Left kidney (tissue), 2 donors: ENCODE measurements around the gene GRID1. TPM values are rescaled to one million over a fixed set of nuclear protein-coding genes. Genes with fewer than 3 reads are reported as not detected.
"Not testable (repeated sequence)": the region's sequence is repeated elsewhere in the genome, so short reads cannot be mapped to it uniquely, and the experiment has no call there.

Source experiments
- DNase-seq: peaks from one replicate; pipeline ENCODE4 v3.0.0-alpha.2; 2013
- polyA plus RNA-seq: library from polyadenylated mRNA; unstranded; fragments of 120-200 nt; gene quantifications from one replicate; pipeline ENCODE4 v1.2.1, GENCODE V29; 2013; ENCODE audit not compliant: insufficient read length

Gene GRID1
- polyA plus RNA-seq, 1 donor: 1.1 TPM

GRCh38 chr10:86391986-86392722, 25.6 kb upstream of the GRID1 start:
- DNase-seq: no peak

GRCh38 chr10:86391236-86391840, 24.7 kb upstream of the GRID1 start:
- DNase-seq: no peak

- DNase-seq: no peak
Measured at GRCh38 chr10:86390337-86391120, 23.9 kb upstream of the GRID1 start.

- no peak for DNase-seq
Measured at GRCh38 chr10:86389441-86390193, 23.0 kb upstream of the GRID1 start.

- not testable (repeated sequence) for DNase-seq
Measured at GRCh38 chr10:86389109-86389440, 22.5 kb upstream of the GRID1 start.

- DNase-seq: no peak
Measured at GRCh38 chr10:86388119-86388704, 21.6 kb upstream of the GRID1 start.

GRCh38 chr10:86387178-86387794, 20.7 kb upstream of the GRID1 start:
- DNase-seq: no peak

- DNase-seq: no peak
Measured at GRCh38 chr10:86385806-86386205, 19.2 kb upstream of the GRID1 start.

- no peak for DNase-seq
Measured at GRCh38 chr10:86377797-86378146, 11.2 kb upstream of the GRID1 start.

GRCh38 chr10:86376852-86377796, 10.5 kb upstream of the GRID1 start:
- DNase-seq: no peak

- no peak for DNase-seq
Measured at GRCh38 chr10:86376403-86376802, 9.8 kb upstream of the GRID1 start.

- no peak for DNase-seq
Measured at GRCh38 chr10:86375204-86375603, 8.6 kb upstream of the GRID1 start.

- DNase-seq: no peak
Measured at GRCh38 chr10:86374664-86375063, 8.1 kb upstream of the GRID1 start.

- no peak for DNase-seq
Measured at GRCh38 chr10:86373828-86374227, 7.2 kb upstream of the GRID1 start.

GRCh38 chr10:86373251-86373650, 6.7 kb upstream of the GRID1 start:
- DNase-seq: no peak

- DNase-seq: no peak
Measured at GRCh38 chr10:86372784-86373239, 6.2 kb upstream of the GRID1 start.

- no peak for DNase-seq
Measured at GRCh38 chr10:86372119-86372783, 5.7 kb upstream of the GRID1 start.

- DNase-seq: no peak
Measured at GRCh38 chr10:86371691-86372090, 5.1 kb upstream of the GRID1 start.

- no peak for DNase-seq
Measured at GRCh38 chr10:86371116-86371515, 4.5 kb upstream of the GRID1 start.

- DNase-seq: no peak
Measured at GRCh38 chr10:86370006-86370585, 3.5 kb upstream of the GRID1 start.
